Prostate gland (tissue), 2 donors: ENCODE results near the gene ZMYND11. TPM values are rescaled to one million over a fixed set of nuclear protein-coding genes. Genes with fewer than 3 reads are reported as not detected.

Experiments
- DNase-seq: peaks from one replicate; pipeline ENCODE4 v3.0.0-alpha.2; 2019; ENCODE audit warnings: low spot score
- H3K27ac ChIP-seq, 2 donors: fragments of 200-600 bp; sonication (generic); 2 replicates each; pipeline ENCODE4 v1.5.1; 2017 to 2019
- H3K27me3 ChIP-seq: fragments of 200-600 bp; sonication (generic); replicated peaks from 2 replicates; pipeline ENCODE4 v1.5.1; 2019; ENCODE audit not compliant: insufficient read depth
- H3K36me3 ChIP-seq, 2 donors: fragments of 200-600 bp; sonication (generic); 1 replicate in 1 of 2; 2 replicates in 1 of 2; pipeline versions ENCODE4 v1.5.1 to v1.8.1; 2017 to 2019
- H3K4me1 ChIP-seq: fragments of 200-600 bp; sonication (generic); replicated peaks from 2 replicates; pipeline ENCODE4 v1.5.1; 2019
- H3K4me3 ChIP-seq, 2 donors: fragments of 200-600 bp; sonication (generic); 2 replicates each; pipeline ENCODE4 v1.5.1; 2017 to 2019
- H3K9me3 ChIP-seq: fragments of 200-600 bp; sonication (generic); 2 replicates; pipeline ENCODE4 v1.5.1; 2017
- CTCF ChIP-seq, 4 experiments: fragments of 200-600 bp in 2 of 4; fragments of 450-650 bp in 2 of 4; sonication (generic) in 2 of 4; IDR thresholded peaks; 1 replicate in 3 of 4; 2 replicates in 1 of 4; pipeline ENCODE4 v1.5.1; 2016 to 2019; ENCODE audit warnings: antibody characterized with exemption in 4 of 4, mild to moderate bottlenecking in 2 of 4, moderate library complexity in 2 of 4
- POLR2A ChIP-seq: fragments of 450-650 bp; IDR thresholded peaks from one replicate; pipeline ENCODE4 v1.6.1; 2016; ENCODE audit warnings: antibody characterized with exemption, mild to moderate bottlenecking
- POLR2AphosphoS5 ChIP-seq: sonication (generic); formaldehyde crosslinking; IDR thresholded peaks from one replicate; pipeline ENCODE4 v1.6.1; 2017; ENCODE audit warnings: antibody characterized with exemption
- whole genome bisulfite sequencing: methylation state at CpG from one replicate; pipeline ENCODE4 v1.1.5; 2018; 5-methylcytosine and 5-hydroxymethylcytosine counted together
- intact Hi-C: fragments of 100-400 bp; cut with DNase I; formaldehyde crosslinking; loops from one replicate; pipeline ENCODE4 v1.14.2; 2022
- total RNA-seq, 2 donors: library from RNA; depleted of rRNA; stranded (reverse); fragments of >200 nt; gene quantifications; one replicate each; pipeline ENCODE4 v1.1.0, GENCODE V29; 2016

ZMYND11 gene
- total RNA-seq, 2 donors from 2014 or later = 66.6 to 78.1 TPM

DNA sequence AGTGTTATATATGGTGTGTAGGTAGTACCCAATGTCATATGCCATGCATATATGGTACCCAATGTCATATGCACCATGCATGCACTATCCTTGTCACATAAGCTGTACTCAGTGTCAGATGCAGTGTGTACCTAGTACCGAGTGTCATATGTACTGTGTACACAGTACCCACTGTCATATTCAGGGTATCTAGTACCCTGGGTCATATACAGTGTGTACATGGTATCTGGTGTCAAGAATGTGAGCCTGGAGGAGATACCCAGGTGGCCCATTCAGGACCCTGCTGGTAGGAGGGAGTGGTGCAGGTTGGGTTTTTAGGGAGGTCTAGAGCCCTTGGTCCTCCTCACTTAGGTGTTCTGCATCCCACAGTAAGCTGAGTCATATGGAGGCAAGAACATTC, 1.8 kb downstream of the ZMYND11 start:
- no peak overlapping the region for H3K4me3 ChIP-seq
- TF ChIP-seq POLR2AphosphoS5 (no peak), POLR2A (no peak), CTCF (IDR thresholded peaks at IDR 0.05) (no peak)
- intact Hi-C loops = no loop called here
- H3K27ac ChIP-seq = no peak overlapping the region
- H3K4me1 ChIP-seq = peaks cover 4% of the 10 kb centered on the region
- WGBS = 85% methylated on average over 1 of the region's 1 CpG
- no peaks in the 10 kb centered on the region for H3K9me3 ChIP-seq
- no peaks in the 10 kb centered on the region for H3K36me3 ChIP-seq
- DNase-seq = no peak
- H3K27me3 ChIP-seq = no peaks in the 10 kb centered on the region

DNA sequence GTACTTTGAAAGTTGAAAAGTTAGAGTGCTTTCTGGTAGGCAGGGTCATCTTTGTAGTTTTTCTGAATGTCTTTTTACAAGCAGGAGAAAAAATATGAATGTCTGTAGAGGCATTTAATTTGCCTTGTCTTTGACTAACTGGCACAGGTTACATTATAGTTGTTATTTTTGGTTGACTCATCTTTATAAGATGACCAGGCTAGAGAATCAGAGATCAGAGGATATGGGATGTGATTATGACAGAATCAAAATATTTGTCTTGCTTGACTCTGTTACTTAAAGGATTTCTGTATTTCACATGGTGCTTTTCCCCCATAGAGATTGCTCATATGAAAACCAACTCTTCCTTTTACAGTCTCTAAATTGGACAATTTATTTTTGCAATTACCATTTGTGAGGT, 2.4 kb downstream of the ZMYND11 start:
- H3K36me3 ChIP-seq = no peaks in the 10 kb centered on the region
- H3K27ac ChIP-seq = no peak overlapping the region
- intact Hi-C loops = no loop called here

DNA sequence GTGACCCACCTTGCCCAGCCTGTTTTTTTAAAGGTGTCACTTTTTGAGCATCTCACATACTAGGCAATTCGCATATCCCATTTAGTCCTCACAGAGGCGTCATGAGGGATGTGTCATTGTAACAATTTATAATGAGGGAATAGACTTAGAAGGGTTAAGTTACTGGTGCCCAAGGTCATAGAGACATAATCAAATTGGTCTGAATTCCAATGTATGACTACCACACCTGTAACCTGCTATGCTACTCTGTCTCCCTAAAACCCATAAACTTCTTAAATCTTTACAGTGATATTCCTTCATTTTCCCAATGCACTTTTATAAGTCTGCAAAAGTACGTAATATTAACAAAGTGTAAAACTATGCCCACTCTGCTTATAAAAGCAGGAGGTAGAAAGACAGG, 7.1 kb downstream of the ZMYND11 start:
- DNase-seq = no peak
- no peak overlapping the region for H3K4me3 ChIP-seq
- no peaks in the 10 kb centered on the region for H3K36me3 ChIP-seq
- H3K27me3 ChIP-seq = no peaks in the 10 kb centered on the region
- TF ChIP-seq CTCF (IDR thresholded peaks at IDR 0.05) (no peak), POLR2A (no peak), POLR2AphosphoS5 (no peak)
- peaks cover 5% of the 10 kb centered on the region for H3K4me1 ChIP-seq
- 66% methylated on average over 3 of the region's 3 CpGs for WGBS
- no peaks in the 10 kb centered on the region for H3K9me3 ChIP-seq
- H3K27ac ChIP-seq = no peak overlapping the region
- intact Hi-C loops = no loop called here

More for the DNA sequence above, 2.4 kb downstream of the ZMYND11 start:
- Histone ChIP-seq H3K27me3 (no peaks in the 10 kb centered on the region), H3K4me1 (peaks cover 8% of the 10 kb centered on the region), H3K4me3 (no peak overlapping the region), H3K9me3 (no peaks in the 10 kb centered on the region)
- DNase-seq = no peak
- TF ChIP-seq POLR2AphosphoS5 (no peak), POLR2A (no peak), CTCF (IDR thresholded peaks at IDR 0.05) (no peak)

GRCh38 chr10:152915-153314, 17.7 kb downstream of the ZMYND11 start:
- H3K36me3 ChIP-seq = no peaks in the 10 kb centered on the region
- no peak for TF ChIP-seq CTCF (IDR thresholded peaks at IDR 0.05)
- TF ChIP-seq POLR2A = no peak
- TF ChIP-seq POLR2AphosphoS5 = no peak
- no peak for DNase-seq
- 59% methylated on average over 4 of the region's 4 CpGs for WGBS
- H3K4me3 ChIP-seq = no peak overlapping the region
- H3K9me3 ChIP-seq = no peaks in the 10 kb centered on the region
- no peaks in the 10 kb centered on the region for H3K4me1 ChIP-seq
- H3K27me3 ChIP-seq = no peaks in the 10 kb centered on the region
- intact Hi-C loops = no loop called here
- H3K27ac ChIP-seq = no peak overlapping the region

DNA sequence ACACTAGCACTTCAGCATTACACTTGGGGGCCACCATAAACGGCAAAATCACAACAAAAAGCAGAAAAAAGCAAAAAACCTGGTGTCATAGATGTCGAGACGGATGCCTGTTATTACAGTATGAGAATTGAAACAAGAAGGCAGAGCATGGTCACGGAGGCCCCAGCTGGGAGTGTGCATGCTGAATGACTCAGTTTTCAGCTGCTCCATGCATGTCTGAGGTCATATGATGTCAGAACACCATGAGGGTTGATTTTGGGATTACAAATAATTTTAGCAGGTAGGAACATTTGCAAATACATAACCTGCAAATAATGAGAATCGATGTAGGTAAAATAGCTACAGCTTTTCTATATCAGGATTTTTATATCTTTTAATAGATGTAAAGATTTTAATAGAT, 19.1 kb downstream of the ZMYND11 start:
- 93% methylated on average over 5 of the region's 5 CpGs for WGBS
- Histone ChIP-seq H3K27ac (no peak overlapping the region), H3K4me3 (no peak overlapping the region), H3K4me1 (no peaks in the 10 kb centered on the region), H3K36me3 (no peaks in the 10 kb centered on the region), H3K27me3 (no peaks in the 10 kb centered on the region), H3K9me3 (no peaks in the 10 kb centered on the region)
- intact Hi-C loops = no loop called here
- TF ChIP-seq CTCF (IDR thresholded peaks at IDR 0.05) (no peak), POLR2AphosphoS5 (no peak), POLR2A (no peak)
- no peak for DNase-seq
